ENCODE results near the gene MEI4.

DNA sequence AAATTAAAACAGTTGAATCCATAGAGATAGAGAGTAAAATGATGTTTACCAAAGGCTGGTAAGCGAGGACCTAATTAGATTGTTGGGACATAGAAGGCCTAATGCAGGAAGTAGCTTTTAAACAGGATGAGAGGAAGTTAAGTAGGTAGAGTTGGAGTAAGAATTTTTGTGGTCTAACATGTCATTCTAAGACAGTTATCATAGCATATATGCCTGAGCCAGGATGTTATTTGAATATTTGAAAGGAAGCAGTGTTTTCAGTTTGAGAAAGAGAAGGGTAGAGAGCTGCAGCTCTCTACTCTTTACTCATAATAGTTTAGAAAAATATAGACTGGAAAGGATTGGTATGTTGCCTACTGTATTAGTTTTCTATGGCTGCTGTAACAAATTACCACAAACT lies 121.6 kb downstream of the MEI4 start:
- no peak for TF ChIP-seq EZH2 (IDR thresholded peaks at IDR 0.05; ENCODE audit: borderline replicate concordance, low read depth, low read length, severe bottlenecking)
- TF ChIP-seq, protein P1, sequence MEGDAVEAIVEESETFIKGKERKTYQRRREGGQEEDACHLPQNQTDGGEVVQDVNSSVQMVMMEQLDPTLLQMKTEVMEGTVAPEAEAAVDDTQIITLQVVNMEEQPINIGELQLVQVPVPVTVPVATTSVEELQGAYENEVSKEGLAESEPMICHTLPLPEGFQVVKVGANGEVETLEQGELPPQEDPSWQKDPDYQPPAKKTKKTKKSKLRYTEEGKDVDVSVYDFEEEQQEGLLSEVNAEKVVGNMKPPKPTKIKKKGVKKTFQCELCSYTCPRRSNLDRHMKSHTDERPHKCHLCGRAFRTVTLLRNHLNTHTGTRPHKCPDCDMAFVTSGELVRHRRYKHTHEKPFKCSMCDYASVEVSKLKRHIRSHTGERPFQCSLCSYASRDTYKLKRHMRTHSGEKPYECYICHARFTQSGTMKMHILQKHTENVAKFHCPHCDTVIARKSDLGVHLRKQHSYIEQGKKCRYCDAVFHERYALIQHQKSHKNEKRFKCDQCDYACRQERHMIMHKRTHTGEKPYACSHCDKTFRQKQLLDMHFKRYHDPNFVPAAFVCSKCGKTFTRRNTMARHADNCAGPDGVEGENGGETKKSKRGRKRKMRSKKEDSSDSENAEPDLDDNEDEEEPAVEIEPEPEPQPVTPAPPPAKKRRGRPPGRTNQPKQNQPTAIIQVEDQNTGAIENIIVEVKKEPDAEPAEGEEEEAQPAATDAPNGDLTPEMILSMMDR (IDR thresholded peaks at IDR 0.05; ENCODE audit: borderline replicate concordance, extremely low read depth, low read length, poor library complexity, severe bottlenecking): no peak
